PC-3 (cell line): ENCODE data around the gene ARFGAP3.

Experiments
- CTCF ChIP-seq: fragments of 300-600 bp; sonication (generic); conservative IDR thresholded peaks from 2 replicates; pipeline ENCODE4 v1.5.1; 2017; ENCODE audit warnings: antibody characterized with exemption, low read depth, mild to moderate bottlenecking, low read length
- EZH2 ChIP-seq: fragments of 300-600 bp; sonication (generic); IDR thresholded peaks from one replicate; pipeline ENCODE4 v1.6.1; 2017; ENCODE audit warnings: antibody characterized with exemption, mild to moderate bottlenecking, low read length; ENCODE audit not compliant: unreplicated experiment
- EZH2phosphoT487 ChIP-seq: fragments of 300-600 bp; sonication (generic); IDR thresholded peaks from 2 replicates; pipeline ENCODE4 v1.6.1; 2018; ENCODE audit warnings: mild to moderate bottlenecking, antibody characterized with exemption, low read length, borderline replicate concordance

GRCh38 chr22:42807185-42807584 is 49.9 kb downstream of the ARFGAP3 start:
- no peak for TF ChIP-seq CTCF
- no peak for TF ChIP-seq EZH2
- no peak for TF ChIP-seq EZH2phosphoT487
